Lower leg skin (tissue), 3 donors: ENCODE results near the gene NEK4.

Experiments
- POLR2A ChIP-seq, 2 donors: fragments of 450-650 bp; IDR thresholded peaks; one replicate each; pipeline ENCODE4 v1.6.1; 2016 to 2017; ENCODE audit warnings: antibody characterized with exemption in 2 of 2, mild to moderate bottlenecking in 1 of 2, moderate library complexity in 1 of 2
- TF ChIP-seq, protein P1 (sequence below), 3 donors: fragments of 450-650 bp; IDR thresholded peaks; one replicate each; pipeline ENCODE4 v1.5.1; 2016; ENCODE audit warnings: antibody characterized with exemption in 3 of 3, mild to moderate bottlenecking in 3 of 3, moderate library complexity in 2 of 3

- TF ChIP-seq, protein P1, sequence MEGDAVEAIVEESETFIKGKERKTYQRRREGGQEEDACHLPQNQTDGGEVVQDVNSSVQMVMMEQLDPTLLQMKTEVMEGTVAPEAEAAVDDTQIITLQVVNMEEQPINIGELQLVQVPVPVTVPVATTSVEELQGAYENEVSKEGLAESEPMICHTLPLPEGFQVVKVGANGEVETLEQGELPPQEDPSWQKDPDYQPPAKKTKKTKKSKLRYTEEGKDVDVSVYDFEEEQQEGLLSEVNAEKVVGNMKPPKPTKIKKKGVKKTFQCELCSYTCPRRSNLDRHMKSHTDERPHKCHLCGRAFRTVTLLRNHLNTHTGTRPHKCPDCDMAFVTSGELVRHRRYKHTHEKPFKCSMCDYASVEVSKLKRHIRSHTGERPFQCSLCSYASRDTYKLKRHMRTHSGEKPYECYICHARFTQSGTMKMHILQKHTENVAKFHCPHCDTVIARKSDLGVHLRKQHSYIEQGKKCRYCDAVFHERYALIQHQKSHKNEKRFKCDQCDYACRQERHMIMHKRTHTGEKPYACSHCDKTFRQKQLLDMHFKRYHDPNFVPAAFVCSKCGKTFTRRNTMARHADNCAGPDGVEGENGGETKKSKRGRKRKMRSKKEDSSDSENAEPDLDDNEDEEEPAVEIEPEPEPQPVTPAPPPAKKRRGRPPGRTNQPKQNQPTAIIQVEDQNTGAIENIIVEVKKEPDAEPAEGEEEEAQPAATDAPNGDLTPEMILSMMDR (IDR thresholded peaks at IDR 0.05), result no peak
- TF ChIP-seq POLR2A (IDR thresholded peaks at IDR 0.05), result no peak
Measured at GRCh38 chr3:52689151-52689550, 81.6 kb downstream of the NEK4 start.
